GM21515 (cell line): ENCODE results near the gene NPIPB6.

Experiments used
- ATAC-seq: cut with Tn5 transposase; IDR thresholded peaks from one replicate; pipeline ENCODE4 v1.9.1; 2021; ENCODE audit not compliant: unreplicated experiment

Gene NPIPB6

DNA sequence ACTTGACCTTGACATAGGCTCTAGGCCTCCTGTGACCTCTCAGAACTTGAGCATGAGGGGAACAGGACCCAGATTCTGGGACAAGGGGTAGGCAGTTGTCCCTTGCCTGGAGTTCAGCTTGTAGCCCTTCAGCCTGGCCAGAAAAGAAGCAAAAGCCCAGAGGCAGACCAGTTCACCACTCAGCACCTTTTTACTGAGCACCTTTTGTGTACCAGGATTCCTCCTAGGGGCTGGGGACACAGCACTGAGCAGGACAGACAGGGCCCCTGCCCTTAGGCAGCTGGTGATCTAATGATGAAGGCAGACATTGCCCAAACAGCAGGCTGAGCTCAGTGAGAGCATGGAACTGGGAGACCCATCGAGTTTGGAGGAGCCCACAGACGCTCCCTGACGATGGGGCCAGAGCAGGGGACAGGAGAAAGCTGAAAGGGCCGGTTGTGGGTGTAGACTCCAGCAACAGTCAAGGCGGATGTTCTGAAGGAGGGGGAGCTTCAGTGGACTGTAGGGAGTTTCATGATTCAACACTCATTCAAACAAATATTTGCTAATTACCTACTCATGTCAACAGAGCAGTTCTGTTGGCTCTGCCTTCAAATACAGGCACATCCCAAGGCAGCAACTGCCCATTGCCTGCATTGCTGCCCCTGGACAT is 38.9 kb downstream of the NPIPB6 start:
- ATAC-seq = no peak

DNA sequence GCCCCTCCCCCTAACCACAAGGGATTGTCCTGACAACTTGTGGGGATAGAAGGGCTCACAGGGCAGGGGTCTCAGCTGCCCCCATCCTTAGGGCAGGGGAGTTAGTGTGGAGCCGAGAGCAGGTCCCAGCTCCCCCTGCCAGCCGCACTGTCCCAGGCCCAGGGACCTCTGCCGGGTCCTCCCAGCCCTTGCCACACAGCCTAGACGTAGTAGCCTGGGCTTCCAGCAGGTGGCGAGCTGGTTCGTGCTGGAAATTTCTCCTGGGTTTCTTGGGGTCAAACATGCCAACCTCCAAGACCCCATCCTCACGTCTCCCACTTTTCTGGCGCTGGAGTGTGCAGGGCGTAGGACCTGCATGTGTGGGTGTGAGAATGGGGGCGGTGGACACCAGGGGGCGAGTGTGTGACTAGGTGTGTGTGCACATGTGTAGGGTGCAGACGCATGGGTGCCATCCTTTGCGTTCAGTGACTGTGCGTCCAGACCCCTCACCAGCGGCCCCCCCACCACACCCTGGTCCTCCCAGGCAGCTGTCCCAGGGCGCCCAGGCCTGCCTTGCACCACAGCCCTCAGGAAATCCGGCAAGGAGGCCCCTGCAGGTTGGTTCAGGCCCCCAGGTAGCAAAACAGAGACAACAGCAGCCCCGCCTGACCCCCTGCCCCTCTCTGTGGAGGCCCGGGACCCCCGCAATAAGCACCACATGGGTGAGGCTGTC is 41.5 kb downstream of the NPIPB6 start:
- no peak for ATAC-seq

DNA sequence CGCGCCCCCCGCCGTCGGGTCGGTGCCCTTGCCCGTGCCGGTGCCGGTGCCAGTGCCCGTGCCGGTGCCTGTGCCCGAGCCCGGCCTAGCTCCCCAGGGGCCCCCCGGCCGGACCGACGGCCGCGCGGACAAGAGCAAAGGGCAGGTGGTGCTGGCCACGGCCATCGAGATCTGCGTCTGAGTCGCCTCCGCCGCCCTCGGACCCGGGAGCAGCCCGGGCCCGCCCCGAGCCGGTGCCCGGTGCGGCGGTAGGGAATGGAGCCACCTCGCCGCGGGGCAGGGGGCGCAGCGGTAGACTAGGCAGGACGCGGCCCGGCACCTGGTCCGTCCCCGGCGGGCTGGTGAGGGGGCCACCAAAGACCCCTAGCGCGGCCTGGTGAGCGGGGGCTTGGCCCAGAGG is 42.6 kb downstream of the NPIPB6 start:
- no peak for ATAC-seq

DNA sequence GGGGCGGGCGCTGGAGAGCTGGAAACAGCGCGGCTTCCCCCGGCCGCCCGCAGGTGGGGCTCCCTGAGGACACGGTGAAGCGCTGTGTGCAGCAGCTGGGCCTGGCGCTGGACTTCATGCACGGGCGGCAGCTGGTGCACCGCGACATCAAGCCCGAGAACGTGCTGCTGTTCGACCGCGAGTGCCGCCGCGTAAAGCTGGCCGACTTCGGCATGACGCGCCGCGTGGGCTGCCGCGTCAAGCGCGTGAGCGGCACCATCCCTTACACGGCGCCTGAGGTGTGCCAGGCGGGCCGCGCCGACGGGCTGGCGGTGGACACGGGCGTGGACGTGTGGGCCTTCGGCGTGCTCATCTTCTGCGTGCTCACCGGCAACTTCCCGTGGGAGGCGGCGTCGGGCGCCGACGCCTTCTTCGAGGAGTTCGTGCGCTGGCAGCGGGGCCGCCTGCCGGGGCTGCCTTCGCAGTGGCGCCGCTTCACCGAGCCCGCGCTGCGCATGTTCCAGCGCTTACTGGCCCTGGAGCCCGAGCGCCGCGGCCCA is 43.2 kb downstream of the NPIPB6 start:
- ATAC-seq = no peak

DNA sequence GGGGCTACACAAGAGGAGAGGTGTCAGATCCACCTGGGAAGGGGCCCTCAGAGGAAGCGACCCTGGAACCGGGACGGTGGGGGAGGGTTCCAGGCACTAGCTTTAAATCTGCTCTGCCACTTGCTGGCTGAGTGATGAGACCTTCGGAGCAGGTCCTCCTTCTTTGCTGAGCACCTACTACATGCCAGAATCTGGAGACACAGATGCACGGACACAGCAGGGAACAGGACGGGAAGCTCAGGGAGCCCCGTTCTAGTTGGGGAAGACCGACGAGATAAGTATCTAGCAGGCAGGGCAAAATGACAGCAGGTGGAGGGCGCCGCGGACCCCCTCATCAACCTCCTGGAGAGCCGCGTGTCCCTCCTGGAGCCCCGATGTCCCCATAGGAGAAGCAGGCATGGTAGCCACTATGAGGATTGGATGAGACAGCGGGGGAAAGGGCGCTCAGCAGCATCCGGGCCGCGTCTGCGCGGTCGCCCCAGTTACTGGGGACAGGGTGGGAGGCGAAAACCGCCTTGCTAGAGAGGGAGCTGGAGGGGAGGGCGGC is 43.8 kb downstream of the NPIPB6 start:
- no peak for ATAC-seq

DNA sequence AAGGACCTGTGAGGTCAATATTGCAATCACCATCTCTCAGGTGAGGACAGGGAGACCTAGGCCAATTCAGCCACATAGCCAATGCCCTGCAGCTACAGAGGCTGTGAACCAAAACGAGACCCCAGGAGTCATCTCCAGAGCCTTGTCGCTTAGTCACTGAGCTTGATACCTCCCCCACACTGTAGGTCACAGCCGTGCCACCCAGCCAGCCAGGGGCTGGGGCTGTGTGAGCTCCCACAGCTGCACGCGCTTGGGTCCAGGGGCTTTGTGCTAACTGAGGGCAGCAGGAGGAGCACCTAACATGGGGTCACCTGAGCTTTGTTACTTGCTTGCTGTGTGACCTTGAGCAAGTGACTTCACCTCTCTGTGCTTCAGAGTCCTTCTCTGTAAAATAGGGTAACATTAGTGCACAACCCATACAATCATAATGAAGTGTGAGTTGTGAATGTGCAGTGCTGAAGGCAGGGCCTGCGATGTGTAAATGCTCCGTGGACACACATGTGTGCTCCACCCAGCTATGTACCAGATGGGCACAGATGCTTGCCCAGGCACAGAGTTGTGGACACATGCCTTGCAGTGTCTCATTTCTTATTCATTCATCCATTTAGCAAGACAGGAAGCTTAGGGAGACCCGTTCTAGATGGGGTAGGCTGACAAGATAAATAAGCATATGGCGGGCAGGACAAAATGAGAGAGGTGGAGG is 45.1 kb downstream of the NPIPB6 start:
- no peak for ATAC-seq

DNA sequence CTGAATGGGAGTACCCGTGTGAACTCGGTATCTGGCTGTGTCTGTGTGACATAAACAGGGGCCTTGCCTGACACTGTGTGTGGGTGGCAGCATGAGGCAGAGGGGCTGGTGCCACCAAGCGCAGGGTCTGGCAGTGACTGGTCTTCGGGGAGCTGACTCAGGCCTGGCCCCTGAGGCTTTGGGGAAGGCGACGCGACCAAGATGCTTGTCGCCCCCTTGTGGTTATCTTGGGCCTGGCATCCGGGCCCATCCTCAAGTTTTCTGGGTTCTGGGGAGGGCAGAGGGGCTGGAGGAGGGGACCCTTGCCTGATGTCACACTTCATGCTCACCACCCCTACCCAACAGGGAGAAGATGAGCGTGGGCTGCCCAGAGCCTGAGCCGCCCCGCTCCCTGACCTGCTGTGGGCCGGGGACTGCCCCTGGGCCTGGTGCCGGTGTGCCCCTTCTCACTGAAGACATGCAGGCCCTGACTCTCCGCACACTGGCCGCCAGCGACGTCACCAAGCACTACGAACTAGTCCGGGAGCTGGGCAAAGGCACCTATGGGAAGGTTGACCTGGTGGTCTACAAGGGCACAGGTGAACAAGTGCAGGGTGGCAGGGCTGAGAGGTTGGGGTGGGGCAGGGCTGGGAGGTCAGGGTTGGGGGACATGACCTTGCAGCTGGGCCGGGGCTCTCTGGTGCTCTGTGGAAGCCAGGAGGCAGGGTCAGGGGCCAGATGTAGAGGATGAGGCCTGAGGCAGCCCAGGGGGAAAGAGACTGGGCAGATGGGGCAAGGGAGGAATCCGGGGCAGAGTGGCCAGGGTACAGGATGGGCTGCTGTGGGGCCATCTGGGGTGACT is 46.0 kb downstream of the NPIPB6 start:
- no peak for ATAC-seq

DNA sequence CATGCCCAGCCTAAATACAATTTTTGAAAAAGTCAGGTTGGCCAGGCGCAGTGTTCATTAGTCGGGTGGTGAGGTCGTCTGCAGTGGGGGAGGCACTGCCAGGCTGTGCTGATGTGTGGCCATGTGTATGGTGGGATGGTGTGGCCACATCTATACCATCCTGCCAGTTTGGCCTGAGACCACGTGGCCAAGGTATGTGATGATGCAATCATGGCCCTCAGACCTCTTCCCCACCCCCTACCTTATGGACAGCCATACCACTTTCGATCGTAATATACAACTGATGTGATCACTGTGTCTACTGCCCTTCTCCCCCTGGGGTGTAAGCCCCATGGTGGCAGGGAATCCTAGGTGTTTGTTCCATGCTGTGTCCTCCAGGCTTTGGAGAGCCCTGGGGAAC is 47.3 kb downstream of the NPIPB6 start:
- no peak for ATAC-seq

DNA sequence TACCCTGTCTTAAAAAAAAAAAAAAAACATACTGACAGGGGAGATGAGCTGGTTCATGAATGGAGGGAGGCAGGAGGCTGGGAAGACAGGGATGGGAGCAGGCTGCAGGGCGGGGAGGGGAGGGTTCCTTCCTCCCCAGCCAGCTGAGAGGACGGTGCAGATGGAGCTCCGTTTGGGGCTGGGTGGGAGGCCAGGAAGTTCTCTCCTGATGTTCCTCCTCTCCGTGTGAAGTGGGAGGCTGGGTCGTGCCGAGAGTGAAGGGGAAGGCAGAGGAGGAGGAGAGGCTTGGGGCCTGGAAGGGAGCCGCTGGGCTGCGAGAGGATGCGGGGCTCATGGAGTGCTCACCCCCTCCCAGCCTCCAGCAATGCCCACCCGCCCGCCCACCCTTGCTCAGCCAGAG is 49.7 kb downstream of the NPIPB6 start:
- no peak for ATAC-seq

DNA sequence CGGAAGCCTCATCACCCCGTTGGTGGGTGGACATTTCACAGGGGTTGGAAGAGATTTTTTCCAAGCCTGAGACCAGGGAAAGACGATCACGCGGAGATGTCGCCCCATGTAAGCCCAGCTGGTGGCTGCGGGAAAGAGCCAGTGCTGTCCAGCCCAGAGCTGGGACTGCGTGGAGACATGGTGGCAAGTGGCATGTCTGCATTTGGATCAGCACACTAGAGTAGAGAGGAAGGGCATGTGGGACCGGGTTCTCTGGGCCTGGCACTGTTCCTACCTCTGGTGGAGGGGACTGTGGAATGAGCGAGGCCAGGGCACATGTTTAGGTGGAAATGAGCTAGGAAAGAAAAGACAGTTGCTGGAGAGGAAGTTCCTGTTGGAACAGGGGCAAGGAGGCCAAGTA is 51.0 kb downstream of the NPIPB6 start:
- ATAC-seq = no peak

DNA sequence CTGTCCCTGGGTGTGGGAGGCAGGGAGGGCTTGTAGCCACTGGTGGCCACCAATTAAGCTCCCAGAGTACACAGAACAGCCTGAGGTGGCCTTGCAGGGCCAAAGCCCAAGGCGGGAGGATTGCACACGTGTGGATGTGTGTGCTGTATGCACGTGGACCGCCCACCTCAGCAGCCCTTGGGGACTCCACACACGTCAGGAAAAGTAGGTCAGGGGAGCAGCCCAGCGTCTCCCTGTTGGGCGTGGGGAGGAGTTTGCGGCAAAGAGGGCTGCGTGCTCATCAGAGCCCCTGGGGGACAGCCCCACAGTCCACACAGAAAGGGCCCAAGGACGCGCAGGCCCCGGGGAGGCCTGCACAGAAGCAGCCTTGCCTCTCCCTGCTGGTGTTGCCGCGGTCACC is 51.4 kb downstream of the NPIPB6 start:
- no peak for ATAC-seq

DNA sequence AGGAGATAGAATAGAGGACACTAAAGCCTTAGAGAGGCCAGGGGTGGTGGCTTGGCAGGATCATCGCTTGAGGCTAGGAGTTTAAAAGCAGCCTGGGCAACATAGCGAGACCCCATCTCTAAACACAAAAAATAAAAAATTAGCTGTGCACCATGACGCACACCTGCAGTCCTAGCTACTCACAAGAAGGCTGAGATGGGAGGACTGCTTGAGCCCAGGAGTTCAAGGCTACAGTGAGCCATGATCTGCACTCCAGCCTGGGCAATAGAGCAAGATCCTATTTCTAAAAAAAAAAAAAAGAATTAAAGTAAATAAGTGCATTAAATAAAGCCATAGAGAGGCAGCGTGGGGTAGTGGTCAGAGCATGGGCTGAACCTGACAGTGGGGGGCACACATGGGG is 51.9 kb downstream of the NPIPB6 start:
- ATAC-seq = no peak

DNA sequence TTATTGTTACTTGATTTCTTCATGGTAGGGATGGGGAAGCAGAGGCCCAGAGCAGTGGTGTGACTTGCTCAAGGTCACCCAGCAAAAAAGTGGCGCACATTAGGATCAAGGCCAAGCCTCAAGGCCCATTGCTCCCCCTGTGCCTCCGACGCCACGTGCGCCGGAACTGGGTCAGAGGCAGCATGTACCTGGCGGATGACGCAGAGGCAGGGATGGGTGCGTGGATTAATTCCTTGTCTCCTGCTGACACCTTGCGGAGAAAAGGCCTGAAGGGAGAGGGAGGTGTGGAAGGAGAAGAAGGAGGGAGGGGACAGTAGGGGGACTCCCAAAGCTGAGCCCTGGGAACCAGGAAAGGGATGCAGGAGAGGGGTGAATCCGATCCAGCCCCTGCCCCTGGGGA is 52.5 kb downstream of the NPIPB6 start:
- no peak for ATAC-seq

DNA sequence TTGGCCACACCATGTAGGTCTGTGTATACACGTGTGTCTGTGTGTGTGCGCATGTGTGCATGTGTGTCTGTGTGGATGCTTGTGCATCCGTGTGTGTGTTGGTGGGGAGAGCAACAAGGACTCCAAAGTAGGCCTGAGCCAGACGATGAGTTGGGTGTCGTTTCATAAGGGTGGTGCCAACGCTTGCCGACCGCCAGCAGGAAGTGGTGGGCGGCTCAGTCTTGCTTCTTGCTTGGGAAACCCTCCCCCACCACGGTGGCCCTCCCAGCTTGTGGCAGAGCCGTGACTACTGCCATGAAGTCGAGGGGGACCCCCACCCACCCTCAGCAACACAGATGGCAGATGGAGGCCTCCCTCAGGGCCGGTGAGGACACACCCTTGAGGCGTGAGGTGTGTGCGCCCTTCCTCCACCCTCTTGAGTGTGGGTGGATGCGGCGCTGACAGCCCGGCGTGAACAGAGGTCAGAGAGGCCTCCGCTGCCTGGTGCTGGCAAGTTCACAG is 53.4 kb downstream of the NPIPB6 start:
- ATAC-seq = no peak

DNA sequence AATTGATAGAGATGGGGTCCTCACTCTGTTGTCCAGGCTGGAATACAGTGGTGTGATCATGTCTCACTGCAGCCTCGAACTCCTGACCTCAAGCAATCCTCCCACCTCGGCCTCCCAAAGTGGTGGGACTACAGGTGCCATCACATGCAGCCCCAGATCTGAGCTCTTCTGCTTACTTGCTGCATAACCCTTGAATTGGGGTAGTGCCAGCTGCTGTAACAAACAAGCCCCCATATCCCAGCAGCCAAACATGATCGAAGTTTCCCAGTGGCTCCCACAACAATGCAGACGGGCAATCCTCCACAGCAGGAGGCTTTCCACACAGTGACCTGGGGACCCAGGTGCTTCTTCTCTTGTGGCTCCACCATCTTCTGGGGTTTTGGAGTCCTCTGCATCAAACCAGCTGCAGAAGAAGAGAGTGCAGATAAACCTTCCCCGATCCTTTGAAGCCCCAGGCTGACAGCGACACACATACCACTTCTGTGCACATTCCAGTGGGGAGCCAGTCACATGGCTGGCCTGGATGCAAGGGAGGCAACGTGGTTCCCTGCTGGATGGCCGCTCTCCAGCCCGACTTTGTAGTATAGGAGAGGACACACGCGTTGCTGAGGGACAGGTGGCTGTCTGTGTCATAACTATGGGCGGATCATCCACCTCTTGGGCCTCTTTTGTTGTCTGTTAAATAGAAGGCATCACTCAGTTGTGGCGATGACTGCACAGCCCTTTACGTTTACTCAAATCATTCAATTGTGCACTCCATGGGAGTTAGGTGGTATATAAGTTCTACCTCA is 54.3 kb downstream of the NPIPB6 start:
- ATAC-seq = no peak

DNA sequence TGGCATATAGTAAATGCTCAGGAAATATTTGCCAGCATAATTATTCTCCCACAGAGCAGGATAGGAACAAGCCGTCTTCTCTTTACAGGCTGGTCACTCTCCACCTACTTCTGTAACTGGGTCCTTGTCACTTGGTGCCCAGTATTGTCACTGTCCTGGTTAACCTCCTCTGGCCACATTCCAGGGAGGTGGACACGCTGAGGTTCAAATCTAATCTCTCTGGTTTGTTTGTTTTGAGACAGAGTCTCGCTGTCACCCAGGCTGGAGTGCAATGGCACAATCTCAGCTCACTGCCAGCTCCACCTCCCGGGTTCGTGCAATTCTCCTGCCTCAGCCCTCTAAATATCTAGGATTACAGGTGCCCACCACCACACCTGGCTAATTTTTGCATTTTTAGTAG is 55.4 kb downstream of the NPIPB6 start:
- ATAC-seq = no peak

DNA sequence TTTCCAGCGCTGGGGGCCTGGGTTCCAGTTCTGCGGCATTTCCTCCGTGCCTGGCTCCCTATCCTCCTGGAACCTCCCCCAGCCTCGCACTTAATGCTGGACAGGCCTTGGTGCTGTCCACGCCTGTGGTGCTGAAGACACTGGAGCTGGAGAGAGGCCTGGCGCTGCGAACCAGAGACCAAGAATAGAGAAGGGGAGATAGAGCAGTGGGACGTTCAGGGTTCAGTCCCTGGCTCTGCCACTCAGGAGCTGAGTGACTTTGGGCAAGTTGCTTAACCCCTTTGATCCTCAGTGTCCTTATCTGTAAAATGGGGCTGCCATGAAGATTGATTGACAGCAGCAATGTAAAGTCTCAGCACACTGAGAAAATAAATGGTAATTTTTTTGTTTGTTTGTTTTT is 59.1 kb downstream of the NPIPB6 start:
- no peak for ATAC-seq

DNA sequence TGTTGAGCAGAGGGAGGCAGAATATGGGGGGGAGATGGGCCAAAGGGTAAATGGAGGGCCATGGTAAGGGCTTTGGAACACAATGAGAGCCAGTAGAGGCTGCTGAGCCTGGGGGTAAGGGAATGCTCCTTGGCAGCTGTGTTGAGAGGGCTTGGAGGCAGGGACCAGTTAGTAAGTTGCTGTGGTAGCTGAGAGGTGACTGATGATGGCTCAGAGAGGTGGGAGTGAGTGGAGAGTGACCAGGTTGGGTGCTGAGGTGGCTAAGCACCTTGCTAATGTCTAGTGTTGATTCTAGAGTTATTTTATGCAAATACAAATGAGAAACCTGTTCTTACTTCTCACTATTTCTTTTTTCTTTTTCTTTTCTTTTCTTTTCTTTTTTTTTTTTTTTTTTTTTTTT is 60.2 kb downstream of the NPIPB6 start:
- no peak for ATAC-seq

DNA sequence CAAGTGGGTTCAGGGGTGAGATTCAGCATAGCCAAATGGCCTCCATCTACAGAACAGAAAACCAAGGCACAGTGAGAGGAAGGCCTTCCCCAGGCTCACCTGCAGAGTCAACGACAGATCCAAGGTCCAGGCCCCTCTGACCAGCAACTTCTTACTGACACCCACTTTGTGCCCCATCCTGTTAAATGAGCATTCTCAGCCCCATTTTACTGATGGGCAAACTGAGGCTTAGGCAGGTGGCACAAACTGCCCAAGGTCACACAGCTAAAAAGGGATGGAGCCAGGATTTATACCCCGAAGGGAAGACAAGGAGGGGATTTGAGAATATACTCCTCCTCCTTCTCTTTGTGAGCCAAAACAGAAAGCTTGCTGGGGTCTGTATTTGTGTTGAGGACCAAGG is 61.7 kb downstream of the NPIPB6 start:
- ATAC-seq = no peak

DNA sequence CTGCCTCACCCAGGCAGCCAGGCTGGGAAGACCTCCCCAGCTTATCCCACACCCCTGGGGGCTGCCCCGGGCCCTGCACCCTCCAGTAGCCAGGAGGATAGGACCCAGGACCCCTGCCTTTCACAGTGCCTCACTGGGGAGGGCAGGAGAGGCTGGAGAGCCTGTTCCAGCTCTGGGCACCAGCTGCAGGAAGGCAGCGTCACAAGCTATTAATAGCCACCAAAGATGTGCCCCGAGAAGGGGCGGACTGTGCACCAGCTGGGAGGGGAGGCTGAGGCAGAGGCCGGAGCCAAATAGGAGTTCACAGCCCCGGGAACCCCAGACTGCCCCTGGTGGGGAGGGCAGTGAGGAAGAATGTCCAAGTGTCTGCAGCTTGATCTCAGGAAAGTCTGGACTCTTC is 62.2 kb downstream of the NPIPB6 start:
- no peak for ATAC-seq
